HG03159 (cell line): ENCODE results near the gene LDHD.
"Not testable (repeated sequence)": the region's sequence is repeated elsewhere in the genome, so short reads cannot be mapped to it uniquely, and the experiment has no call there.

Source experiments
- ATAC-seq: cut with Tn5 transposase; IDR thresholded peaks from one replicate; pipeline ENCODE4 v1.9.1; 2021; ENCODE audit warnings: mild to moderate bottlenecking, moderate library complexity; ENCODE audit not compliant: unreplicated experiment

LDHD gene

GRCh38 chr16:75116081-75116910 is at the start of gene LDHD:
LDHD (minus strand) TSS chr16:75116780; CDS start chr16:75116720, 60 bp downstream.
- no peak for ATAC-seq

GRCh38 chr16:75160386-75160785 is 43.8 kb upstream of the LDHD start:
- no peak for ATAC-seq

DNA sequence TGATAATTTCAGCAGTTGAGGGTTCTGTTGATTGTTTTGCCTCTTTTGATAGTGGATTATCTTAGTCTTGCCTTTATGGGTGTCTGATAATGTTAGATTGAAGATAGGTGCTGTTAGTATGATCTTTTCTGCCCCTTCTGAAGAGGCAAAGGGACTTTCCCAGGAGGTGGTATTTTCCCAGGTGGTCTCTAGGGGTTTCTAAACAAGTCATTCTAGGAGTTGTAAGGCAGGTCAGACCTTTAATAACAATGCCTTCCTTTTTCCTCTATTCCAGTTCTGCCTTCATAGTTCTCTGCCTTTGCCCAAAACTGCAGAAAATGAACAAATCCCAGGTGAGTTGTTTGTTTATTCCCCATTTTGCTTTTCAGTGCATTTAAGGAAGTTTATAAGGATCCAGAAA is 36.1 kb upstream of the LDHD start:
- no peak for ATAC-seq

GRCh38 chr16:75151798-75152197 is 35.2 kb upstream of the LDHD start:
- no peak for ATAC-seq

DNA sequence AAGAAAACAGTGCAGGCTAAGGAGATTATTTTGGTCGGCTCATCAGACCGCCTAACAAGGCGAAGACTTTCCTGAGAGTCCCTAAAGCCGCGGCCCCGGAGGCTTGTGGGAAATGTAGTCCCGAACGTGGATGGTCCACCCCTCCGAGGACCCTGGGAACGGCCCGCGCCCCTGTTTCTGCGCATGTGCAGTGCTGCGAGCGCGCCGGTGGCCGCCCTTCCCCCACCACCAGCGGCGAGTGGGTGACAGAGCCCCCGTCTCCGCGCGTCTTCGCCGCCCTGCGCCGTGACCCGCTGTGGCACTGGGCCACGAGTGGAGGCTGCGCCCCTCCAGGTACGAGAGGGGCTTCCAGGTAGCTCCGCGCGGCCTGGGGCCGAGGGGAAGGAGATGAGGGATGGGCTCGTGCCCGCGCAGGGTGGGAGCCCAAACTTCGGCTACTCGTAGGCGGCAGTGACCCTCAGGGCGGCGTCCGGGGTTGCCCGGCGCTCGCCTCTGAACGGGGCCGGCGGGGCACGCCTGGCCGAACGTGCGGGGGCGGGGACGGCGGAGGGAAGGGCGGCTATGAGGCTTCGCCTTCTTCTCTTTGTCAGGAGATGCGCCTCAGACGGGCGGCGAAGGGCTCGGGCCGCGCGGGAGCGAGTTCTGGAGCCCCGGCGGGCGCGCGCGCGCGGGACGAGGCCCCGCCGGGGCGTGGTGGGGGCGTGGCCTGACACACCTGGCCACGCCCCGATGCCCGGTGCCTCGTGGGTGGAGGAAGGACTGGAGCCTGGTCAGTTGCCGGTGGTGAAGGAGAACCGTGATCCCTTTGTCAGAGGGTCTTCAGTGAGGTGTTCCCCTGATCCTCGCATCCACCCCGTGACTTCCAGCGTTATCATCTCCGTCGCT is 32.0 kb upstream of the LDHD start, which contains the start of gene ZFP1:
Gene ZFP1, plus strand, starts transcription at position 214 of the 885 bp plus-strand sequence. CDS start 4,428 bp downstream, outside the sequence.
- ATAC-seq = peak; percentile 82

GRCh38 chr16:75147968-75148310 is 31.4 kb upstream of the LDHD start:
- ATAC-seq = no peak

DNA sequence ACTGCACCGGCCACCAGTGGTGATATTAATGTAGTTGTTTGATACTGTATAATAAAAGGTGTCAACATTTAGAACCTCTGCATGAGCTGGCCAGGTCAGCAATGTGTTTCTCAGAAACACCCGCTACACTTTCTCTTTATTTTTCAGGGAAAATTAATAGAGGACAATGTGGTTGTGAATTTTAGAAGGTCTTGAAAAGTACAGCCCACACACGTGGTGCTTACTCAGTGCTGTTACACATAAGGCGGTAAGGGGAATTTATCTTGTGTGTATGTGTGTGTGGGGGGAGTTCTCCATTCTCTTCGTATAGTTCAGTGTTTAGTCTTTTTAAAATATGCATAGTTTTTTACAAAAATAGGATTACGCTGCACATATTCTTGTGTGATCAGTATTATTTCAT is 27.4 kb upstream of the LDHD start:
- no peak for ATAC-seq

DNA sequence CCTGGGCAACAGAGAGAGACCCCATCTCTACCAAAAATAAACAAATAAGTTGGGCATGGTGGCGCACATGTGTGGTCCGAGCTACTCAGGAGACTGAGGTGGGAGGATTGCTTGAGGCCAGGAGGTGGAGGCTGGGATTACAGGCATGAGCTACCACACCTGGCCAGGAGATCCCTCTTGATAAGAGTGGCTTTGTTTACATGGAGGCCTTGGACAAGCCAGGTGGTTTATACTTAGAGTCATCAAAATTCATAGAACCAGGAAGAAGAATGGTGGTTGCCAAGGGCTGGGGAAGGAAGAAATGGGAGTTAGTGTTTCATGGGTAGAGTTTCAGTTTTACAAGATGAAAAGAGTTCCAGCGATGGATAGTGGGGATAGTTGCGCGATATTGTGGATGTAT is 22.9 kb upstream of the LDHD start:
- ATAC-seq = no peak

DNA sequence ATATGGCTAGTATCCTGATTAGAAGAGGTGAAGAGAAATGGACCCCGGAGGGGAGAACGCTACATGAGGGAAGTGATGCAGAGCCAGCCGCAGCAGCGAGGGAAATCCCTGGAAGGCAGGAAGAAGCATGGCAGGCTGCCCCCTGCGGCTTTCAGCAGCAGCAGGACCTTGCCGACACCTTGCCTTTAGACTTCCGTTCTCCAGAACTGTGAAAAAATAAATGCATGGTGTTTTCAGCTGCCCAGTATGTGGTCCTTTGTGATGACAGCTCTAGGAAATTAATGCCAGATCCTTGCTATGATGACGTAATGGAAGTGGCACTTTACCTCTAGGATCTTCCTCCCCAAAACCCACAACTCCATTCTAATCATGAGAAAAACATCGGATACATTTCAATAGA is 22.1 kb upstream of the LDHD start:
- ATAC-seq = no peak

GRCh38 chr16:75138233-75138632 is 21.7 kb upstream of the LDHD start:
- ATAC-seq = no peak

GRCh38 chr16:75131081-75131480 is 14.5 kb upstream of the LDHD start:
- no peak for ATAC-seq

GRCh38 chr16:75130150-75130771 is 13.7 kb upstream of the LDHD start:
- no peak for ATAC-seq

- ATAC-seq = not testable (repeated sequence)
Measured at GRCh38 chr16:75129421-75130149, 13.0 kb upstream of the LDHD start.

GRCh38 chr16:75127713-75128415 is 11.3 kb upstream of the LDHD start:
- no peak for ATAC-seq

GRCh38 chr16:75122609-75123008 is 6.0 kb upstream of the LDHD start:
- no peak for ATAC-seq

DNA sequence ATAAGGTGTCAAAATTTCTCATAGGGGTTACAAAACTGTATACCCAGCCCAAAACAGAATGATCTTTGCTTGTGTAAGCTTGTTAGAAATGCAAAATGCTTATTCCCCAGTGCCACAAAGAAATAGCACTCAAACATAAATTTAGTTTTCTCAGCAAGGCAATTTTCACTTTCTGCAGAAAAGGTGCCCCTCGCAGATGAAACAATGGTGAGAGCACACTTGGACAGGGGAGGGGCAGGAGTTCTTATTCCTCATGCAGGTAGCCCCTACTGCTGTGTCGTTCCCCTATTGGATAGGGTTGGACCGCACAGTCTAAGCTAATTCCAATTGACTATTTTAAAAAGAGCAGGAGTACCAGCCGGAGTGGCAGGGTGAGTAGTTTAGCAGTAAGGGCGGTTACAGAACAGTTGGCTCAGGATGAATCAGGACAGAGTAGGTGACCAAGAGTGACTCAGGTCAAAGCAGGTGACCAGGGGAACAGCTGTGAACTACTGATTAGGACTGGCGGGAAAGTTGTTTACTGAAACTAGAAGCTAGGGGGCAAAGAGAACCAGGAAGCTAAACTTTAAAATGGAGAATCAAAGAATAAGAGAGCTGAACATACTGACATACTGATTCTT is 5.5 kb upstream of the LDHD start:
- ATAC-seq = no peak

- no peak for ATAC-seq
Measured at GRCh38 chr16:75120253-75120652, 3.7 kb upstream of the LDHD start.

DNA sequence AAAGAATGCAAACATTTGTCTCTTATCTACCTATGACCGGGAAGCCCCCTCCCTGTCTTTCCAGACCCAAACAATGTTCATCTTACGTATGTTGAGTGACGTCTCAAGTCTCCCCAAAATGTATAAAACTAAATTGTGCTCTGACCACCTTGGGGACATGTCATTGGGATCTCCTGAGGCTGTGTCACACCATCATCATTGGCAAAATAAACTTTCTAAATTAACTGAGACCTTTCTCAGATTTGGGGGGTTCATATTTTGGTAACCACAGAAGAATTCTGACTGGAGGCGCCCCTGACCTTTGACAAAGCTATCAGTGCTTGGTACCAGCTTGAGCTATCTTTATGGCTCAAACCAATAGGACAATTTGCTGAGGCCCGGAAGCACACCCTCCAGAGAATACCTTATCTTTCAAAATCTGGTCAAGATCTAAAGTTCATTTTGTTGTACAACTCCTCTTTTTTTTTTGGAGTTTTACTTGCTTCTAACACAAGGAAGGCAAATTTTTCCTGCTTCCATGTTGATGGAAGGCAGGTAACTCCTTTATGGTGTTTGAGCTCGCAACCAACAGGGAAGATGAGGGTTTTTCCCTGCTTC is 2.5 kb upstream of the LDHD start:
- no peak for ATAC-seq

DNA sequence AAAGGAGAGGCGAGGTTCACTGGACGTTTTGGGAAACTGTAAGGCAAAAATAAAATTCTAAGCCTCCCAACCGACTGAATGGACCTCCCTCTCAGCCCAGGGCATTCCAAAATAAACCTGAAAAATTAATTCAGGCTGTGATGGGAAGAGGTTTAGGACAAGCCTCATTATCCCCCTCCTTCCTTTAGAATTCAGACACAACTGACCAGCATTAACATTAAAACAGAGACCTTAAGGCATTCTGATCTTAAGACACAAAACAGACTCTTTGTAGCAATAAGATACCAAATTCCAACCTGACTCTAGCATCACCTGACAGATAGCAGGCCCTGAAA is 298 bp upstream of the LDHD start:
- no peak for ATAC-seq
